Mesodermal cell (in vitro differentiated cells): ENCODE measurements around the gene SERPINA5.

Experiments used
- H3K27ac ChIP-seq: 2 replicates; pipeline ENCODE4 v1.7.0; 2013; ENCODE audit warnings: mild to moderate bottlenecking, low read depth, low read length, moderate library complexity; ENCODE audit not compliant: severe bottlenecking
- H3K36me3 ChIP-seq: 2 replicates; pipeline ENCODE4 v1.7.1; 2013; ENCODE audit warnings: mild to moderate bottlenecking, low read length, moderate library complexity; ENCODE audit not compliant: control insufficient read depth, insufficient read depth
- H3K4me1 ChIP-seq: one replicate; pipeline ENCODE4 v1.7.1; 2013; ENCODE audit warnings: mild to moderate bottlenecking, low read length; ENCODE audit not compliant: insufficient read depth, control insufficient read depth, poor library complexity, severe bottlenecking
- H3K4me3 ChIP-seq: 2 replicates; pipeline ENCODE4 v1.7.0; 2013; ENCODE audit warnings: low read length, control low read depth, mild to moderate bottlenecking; ENCODE audit not compliant: insufficient read depth, poor library complexity, severe bottlenecking; ENCODE audit errors: extremely low read depth
- H3K9me3 ChIP-seq: 2 replicates; pipeline ENCODE4 v1.7.1; 2013; ENCODE audit warnings: mild to moderate bottlenecking, low read length, moderate library complexity; ENCODE audit not compliant: control insufficient read depth
- WGBS, 2 experiments: methylation state at CpG; one replicate each; pipeline ENCODE4 v1.1.5; 2013; ENCODE audit warnings: missing lambda C conversion rate in 2 of 2; ENCODE audit not compliant: insufficient coverage in 2 of 2; 5-methylcytosine and 5-hydroxymethylcytosine counted together

SERPINA5 gene

DNA sequence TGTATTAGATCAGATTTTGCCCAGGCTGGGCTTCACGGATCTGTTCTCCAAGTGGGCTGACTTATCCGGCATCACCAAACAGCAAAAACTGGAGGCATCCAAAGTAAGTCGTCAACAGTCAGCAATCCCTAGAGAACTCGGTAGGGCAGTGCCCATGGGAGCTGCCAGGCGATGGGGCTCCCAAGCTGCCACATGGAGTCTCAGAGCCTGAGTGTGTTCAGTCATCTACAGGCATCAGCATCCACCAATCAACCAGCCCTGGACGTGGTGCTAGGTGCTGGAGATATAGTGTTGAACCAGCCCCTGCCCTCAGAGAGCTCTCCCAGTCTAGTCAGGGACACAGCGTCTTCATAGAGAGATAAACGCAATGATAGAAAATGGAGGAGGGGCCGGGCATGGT lies 13.0 kb upstream of the SERPINA5 start:
- Histone ChIP-seq H3K4me3 (no peak overlapping the region), H3K36me3 (no peaks in the 10 kb centered on the region), H3K27ac (no peak overlapping the region), H3K9me3 (no peaks in the 10 kb centered on the region), H3K4me1 (no peaks in the 10 kb centered on the region)
- 96 to 97% methylated on average over 5 to 8 of the region's 9 CpGs for WGBS, 2 experiments

GRCh38 chr14:94569381-94570001 lies 11.7 kb upstream of the SERPINA5 start:
- WGBS, 2 experiments = 89 to 94% methylated on average over 18 to 20 of the region's 20 CpGs
- Histone ChIP-seq H3K27ac (no peak overlapping the region), H3K9me3 (no peaks in the 10 kb centered on the region), H3K4me1 (no peaks in the 10 kb centered on the region), H3K4me3 (no peak overlapping the region), H3K36me3 (no peaks in the 10 kb centered on the region)

- Histone ChIP-seq H3K27ac (no peak overlapping the region), H3K4me3 (no peak overlapping the region), H3K36me3 (no peaks in the 10 kb centered on the region), H3K9me3 (no peaks in the 10 kb centered on the region), H3K4me1 (no peaks in the 10 kb centered on the region)
- WGBS, 2 experiments = 92 to 93% methylated on average over 6 of the region's 6 CpGs
Observed at GRCh38 chr14:94570002-94570400, 11.2 kb upstream of the SERPINA5 start.

GRCh38 chr14:94570440-94570839 lies 10.8 kb upstream of the SERPINA5 start:
- no peaks in the 10 kb centered on the region for H3K4me1 ChIP-seq
- H3K4me3 ChIP-seq = no peak overlapping the region
- H3K36me3 ChIP-seq = no peaks in the 10 kb centered on the region
- no peaks in the 10 kb centered on the region for H3K9me3 ChIP-seq
- no peak overlapping the region for H3K27ac ChIP-seq
- WGBS, 2 experiments = 79 to 97% methylated on average over 8 to 9 of the region's 9 CpGs

DNA sequence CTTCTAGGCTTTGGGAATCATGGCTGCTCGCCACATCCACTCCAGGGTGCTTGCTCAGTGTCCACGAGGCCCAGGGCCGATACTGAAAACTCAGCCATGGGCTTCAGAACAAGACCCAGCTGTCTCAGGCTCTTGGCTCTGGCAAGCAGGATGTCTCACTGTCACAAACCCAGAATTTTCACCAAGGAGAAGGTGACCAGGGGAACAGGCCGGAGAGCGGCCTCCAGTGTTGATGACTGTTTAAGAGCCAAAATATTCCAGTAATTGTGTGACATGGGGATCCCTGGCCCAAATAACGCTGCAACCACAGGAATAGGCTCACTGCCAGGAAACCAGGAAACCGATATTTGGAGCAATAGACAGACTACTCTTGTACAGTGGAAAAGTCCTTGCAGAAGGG lies 9.8 kb upstream of the SERPINA5 start:
- Histone ChIP-seq H3K36me3 (no peaks in the 10 kb centered on the region), H3K4me3 (no peak overlapping the region), H3K4me1 (no peaks in the 10 kb centered on the region), H3K9me3 (no peaks in the 10 kb centered on the region), H3K27ac (no peak overlapping the region)
- 82 to 85% methylated on average over 7 of the region's 7 CpGs for WGBS, 2 experiments

DNA sequence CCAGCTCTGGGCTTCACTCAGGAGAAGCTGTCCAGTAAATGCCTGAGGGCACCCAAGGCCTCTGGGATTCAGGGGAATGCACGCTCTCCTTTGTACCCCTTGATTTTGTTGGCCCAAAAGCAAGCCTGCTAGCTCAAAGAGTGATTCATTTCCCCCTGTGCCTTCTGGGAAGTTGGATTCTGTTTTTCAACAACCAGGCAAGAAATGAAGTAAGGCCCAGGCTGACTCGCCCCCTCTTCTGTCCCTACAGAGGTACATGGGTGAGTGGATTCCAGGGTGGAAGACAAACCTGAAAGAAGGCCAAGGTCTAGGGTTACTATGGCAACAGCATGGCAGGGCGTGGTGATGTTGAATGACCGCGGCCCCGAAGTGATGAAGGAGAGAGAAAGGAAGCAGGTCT lies 9.3 kb upstream of the SERPINA5 start:
- H3K4me1 ChIP-seq = no peaks in the 10 kb centered on the region
- no peaks in the 10 kb centered on the region for H3K36me3 ChIP-seq
- H3K9me3 ChIP-seq = no peaks in the 10 kb centered on the region
- H3K4me3 ChIP-seq = no peak overlapping the region
- H3K27ac ChIP-seq = no peak overlapping the region
- WGBS, 2 experiments = 78 to 95% methylated on average over 2 of the region's 6 CpGs

DNA sequence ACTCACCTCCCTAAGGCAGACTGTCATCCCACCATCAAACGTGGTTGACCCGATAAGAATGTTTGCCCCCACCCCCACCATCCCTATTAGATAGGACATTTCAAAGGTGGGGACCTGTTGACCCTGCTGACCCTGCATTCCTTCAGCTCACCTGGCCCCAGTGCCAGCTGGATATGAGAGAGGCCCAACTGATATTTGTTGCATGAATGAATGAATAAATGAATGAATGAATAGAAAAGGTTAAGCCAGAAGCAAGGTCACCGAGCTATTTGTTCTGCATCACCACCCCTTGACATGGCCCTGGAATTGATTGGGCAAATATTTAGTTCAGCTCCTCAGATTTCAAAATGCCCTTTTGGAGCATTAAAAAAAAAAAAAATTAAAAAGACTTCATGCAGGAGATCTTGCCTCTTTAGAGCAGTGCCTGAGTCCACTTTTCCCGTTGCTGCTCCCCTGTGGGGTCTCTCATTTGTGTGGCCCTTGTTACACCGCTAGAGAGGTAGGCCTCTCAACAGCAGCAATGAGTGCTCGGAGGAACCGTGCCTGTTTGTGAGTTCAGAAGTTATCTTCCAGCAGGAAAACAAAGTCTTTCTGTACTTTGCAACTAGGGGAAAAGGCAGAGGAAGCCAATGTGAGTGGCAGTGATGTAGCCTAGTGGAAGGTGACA lies 8.5 kb upstream of the SERPINA5 start:
- no peak overlapping the region for H3K4me3 ChIP-seq
- H3K9me3 ChIP-seq = no peaks in the 10 kb centered on the region
- WGBS, 2 experiments = 84 to 86% methylated on average over 7 of the region's 7 CpGs
- H3K4me1 ChIP-seq = no peaks in the 10 kb centered on the region
- no peak overlapping the region for H3K27ac ChIP-seq
- H3K36me3 ChIP-seq = no peaks in the 10 kb centered on the region

- no peaks in the 10 kb centered on the region for H3K4me1 ChIP-seq
- no peaks in the 10 kb centered on the region for H3K9me3 ChIP-seq
- H3K36me3 ChIP-seq = no peaks in the 10 kb centered on the region
- no peak overlapping the region for H3K27ac ChIP-seq
- WGBS, 2 experiments = 75 to 97% methylated on average over 3 to 4 of the region's 6 CpGs
- no peak overlapping the region for H3K4me3 ChIP-seq
Observed at GRCh38 chr14:94573475-94574277, 7.5 kb upstream of the SERPINA5 start.

DNA sequence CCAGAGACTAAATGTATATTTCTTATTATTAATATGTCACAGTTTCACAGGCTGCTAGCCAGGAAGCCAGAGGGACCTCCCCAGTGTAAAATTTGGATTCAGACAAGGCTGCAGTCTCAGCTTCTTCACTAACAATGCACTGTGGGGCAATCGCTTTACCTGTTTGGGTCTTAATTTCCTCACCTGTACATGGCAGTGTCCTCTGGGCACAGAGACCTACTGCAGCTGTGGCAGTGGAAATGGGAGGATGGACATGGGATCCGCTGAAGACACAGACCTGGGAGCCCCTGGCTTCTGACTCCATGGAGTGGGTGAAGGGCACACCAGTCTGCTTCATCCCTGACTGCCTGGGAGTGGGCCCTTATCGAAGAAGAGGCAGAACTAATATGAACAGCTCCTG lies 6.9 kb upstream of the SERPINA5 start:
- H3K36me3 ChIP-seq = no peaks in the 10 kb centered on the region
- H3K4me3 ChIP-seq = no peak overlapping the region
- no peaks in the 10 kb centered on the region for H3K9me3 ChIP-seq
- H3K4me1 ChIP-seq = no peaks in the 10 kb centered on the region
- H3K27ac ChIP-seq = no peak overlapping the region
- WGBS, 2 experiments = 74 to 82% methylated on average over 2 to 3 of the region's 3 CpGs

DNA sequence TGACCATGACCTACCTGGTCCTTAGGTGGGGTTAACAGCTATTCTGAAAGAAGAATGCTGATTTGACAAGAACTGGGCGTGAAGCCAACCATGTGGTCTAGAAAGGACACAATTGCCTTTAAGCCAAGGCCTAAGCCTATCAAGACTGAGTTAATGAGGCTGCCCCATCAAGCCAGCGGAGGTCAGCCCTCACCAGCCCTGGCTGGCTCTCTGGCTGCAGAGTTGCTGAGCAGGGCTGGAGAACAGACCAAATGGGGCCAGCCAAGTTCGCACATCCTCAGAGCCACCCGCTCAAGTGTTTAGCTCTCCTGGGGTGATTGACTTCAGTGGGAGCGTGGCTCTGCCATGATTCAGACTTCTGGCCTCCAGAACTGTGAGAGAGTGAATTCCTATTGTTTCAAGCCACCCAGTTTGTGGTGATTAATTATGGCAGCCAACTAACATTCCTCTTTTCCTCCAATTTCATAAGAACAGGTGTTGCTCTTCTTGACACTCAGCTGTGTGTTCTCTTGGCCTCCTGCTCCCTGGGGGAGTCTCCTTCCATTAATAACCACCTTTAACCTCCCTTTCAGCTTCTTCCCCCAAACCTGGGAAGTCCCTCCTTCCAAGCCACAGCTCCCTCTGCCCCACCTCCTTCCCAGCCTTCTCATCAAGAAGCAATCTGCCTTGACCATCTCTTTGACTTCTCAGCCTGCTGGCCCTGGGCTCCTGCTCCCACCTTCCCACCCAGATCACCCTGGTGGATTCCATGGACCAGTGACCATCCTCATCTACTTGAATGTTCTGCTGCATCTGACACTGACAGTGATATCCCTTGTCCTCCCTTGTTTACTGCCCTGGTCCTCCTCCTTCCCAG lies 5.3 kb upstream of the SERPINA5 start:
- H3K27ac ChIP-seq = no peak overlapping the region

More for the DNA sequence above, 5.3 kb upstream of the SERPINA5 start:
- WGBS, 2 experiments = 84 to 87% methylated on average over 3 to 5 of the region's 5 CpGs
- Histone ChIP-seq H3K9me3 (no peaks in the 10 kb centered on the region), H3K36me3 (no peaks in the 10 kb centered on the region), H3K4me3 (no peak overlapping the region), H3K4me1 (peaks cover 5% of the 10 kb centered on the region)
